CD4-positive, alpha-beta T cell treated with Interleukin-17A for 1 hour (primary cell): ENCODE results near the gene HSPA2.
A peak's percentile ranks its signal among the peaks of the same experiment; 100 is the strongest.
"Not testable (repeated sequence)": the region's sequence is repeated elsewhere in the genome, so short reads cannot be mapped to it uniquely, and the experiment has no call there.

ENCODE experiments used
- DNase-seq: peaks from one replicate; pipeline ENCODE4 v3.0.0-alpha.2; 2020

The HSPA2 gene

GRCh38 chr14:64515053-64515452 is 25.5 kb upstream of the HSPA2 start:
- no peak for DNase-seq

- no peak for DNase-seq
Measured at GRCh38 chr14:64516969-64517368, 23.6 kb upstream of the HSPA2 start.

GRCh38 chr14:64517667-64518066 is 22.9 kb upstream of the HSPA2 start:
- not testable (repeated sequence) for DNase-seq

- DNase-seq, result no peak
Measured at GRCh38 chr14:64518229-64518628, 22.3 kb upstream of the HSPA2 start.

GRCh38 chr14:64520699-64521098 is 19.8 kb upstream of the HSPA2 start:
- no peak for DNase-seq

- no peak for DNase-seq
Measured at GRCh38 chr14:64522591-64523355, 17.8 kb upstream of the HSPA2 start.

GRCh38 chr14:64525354-64525753 is 15.2 kb upstream of the HSPA2 start:
- DNase-seq, result no peak

GRCh38 chr14:64531567-64531966 is 9.0 kb upstream of the HSPA2 start:
- no peak for DNase-seq

GRCh38 chr14:64536488-64537245 is 3.9 kb upstream of the HSPA2 start:
- no peak for DNase-seq

- peak; percentile 11 for DNase-seq
Measured at GRCh38 chr14:64541261-64541971, 875 bp downstream of the HSPA2 start.

GRCh38 chr14:64541972-64542835 is 1.7 kb downstream of the HSPA2 start:
- DNase-seq, result peak; percentile 13

- no peak for DNase-seq
Measured at GRCh38 chr14:64542836-64543201, 2.3 kb downstream of the HSPA2 start.

GRCh38 chr14:64544607-64545312 is 4.2 kb downstream of the HSPA2 start:
- no peak for DNase-seq

GRCh38 chr14:64549016-64549415 is 8.5 kb downstream of the HSPA2 start:
- no peak for DNase-seq

GRCh38 chr14:64549791-64550620 is 9.5 kb downstream of the HSPA2 start, which contains the start of gene PPP1R36:
PPP1R36 (plus strand) TSS chr14:64549961; CDS start chr14:64549998, 37 bp downstream.
- DNase-seq, result peak; percentile 39

- no peak for DNase-seq
Measured at GRCh38 chr14:64550621-64551333, 10.2 kb downstream of the HSPA2 start.

GRCh38 chr14:64554556-64554955 is 14.0 kb downstream of the HSPA2 start:
- no peak for DNase-seq

- no peak for DNase-seq
Measured at GRCh38 chr14:64556526-64556925, 16.0 kb downstream of the HSPA2 start.

- DNase-seq, result not testable (repeated sequence)
Measured at GRCh38 chr14:64558216-64558615, 17.7 kb downstream of the HSPA2 start.

- no peak for DNase-seq
Measured at GRCh38 chr14:64561631-64562030, 21.1 kb downstream of the HSPA2 start.
